ENCODE measurements around the gene ANXA1.

- no peak for TF ChIP-seq POLR2A (IDR thresholded peaks at IDR 0.05; ENCODE audit: low read depth, low read length)
- no peak for TF ChIP-seq TAF1 (IDR thresholded peaks at IDR 0.05; ENCODE audit: low read depth, low read length)
- no peak for TF ChIP-seq POLR2AphosphoS5 (IDR thresholded peaks at IDR 0.05; ENCODE audit: low read depth, low read length)
Measured at GRCh38 chr9:73155968-73156864, 4.6 kb downstream of the ANXA1 start.

Measured in GM12891 (cell line).